Measurements from ENCODE around the gene ETS2.

DNA sequence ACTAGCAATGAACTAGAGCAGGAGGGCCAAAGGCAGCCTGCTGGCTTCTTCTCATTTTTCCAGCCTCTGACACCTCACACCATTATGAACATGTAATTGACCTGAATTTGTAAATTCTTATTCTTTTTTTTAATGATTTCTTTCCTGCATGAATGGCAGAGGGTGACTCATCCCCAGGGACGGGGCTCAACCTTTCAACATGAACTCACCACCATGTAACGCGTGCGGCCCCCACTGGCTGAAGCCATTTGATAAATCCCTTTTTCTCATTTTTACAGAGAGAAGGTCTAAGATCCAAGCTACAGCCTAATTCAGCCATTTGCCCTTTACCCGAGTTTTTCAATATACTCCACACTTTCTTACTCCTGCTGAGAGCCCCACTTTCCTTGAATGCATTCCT lies 9.3 kb upstream of the ETS2 start:
- TF ChIP-seq, protein P1, sequence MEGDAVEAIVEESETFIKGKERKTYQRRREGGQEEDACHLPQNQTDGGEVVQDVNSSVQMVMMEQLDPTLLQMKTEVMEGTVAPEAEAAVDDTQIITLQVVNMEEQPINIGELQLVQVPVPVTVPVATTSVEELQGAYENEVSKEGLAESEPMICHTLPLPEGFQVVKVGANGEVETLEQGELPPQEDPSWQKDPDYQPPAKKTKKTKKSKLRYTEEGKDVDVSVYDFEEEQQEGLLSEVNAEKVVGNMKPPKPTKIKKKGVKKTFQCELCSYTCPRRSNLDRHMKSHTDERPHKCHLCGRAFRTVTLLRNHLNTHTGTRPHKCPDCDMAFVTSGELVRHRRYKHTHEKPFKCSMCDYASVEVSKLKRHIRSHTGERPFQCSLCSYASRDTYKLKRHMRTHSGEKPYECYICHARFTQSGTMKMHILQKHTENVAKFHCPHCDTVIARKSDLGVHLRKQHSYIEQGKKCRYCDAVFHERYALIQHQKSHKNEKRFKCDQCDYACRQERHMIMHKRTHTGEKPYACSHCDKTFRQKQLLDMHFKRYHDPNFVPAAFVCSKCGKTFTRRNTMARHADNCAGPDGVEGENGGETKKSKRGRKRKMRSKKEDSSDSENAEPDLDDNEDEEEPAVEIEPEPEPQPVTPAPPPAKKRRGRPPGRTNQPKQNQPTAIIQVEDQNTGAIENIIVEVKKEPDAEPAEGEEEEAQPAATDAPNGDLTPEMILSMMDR (IDR thresholded peaks at IDR 0.05; ENCODE audit: low read depth, low read length): no peak
- TF ChIP-seq EZH2phosphoT487 (IDR thresholded peaks at IDR 0.05; ENCODE audit: low read depth): no peak
